Chondrocyte (in vitro differentiated cells): Measurements from ENCODE around the gene SCLY. TPM values are rescaled to one million over a fixed set of nuclear protein-coding genes. Genes with fewer than 3 reads are reported as not detected.
A peak's percentile ranks its signal among the peaks of the same experiment; 100 is the strongest.

Experiments used
- DNase-seq: peaks from one replicate; pipeline ENCODE4 v3.0.0; 2021; ENCODE audit warnings: mixed read lengths, low spot score
- H3K27ac Mint-ChIP-seq: one replicate; pipeline ENCODE4 v1.8.0; 2021; ENCODE audit warnings: mild to moderate bottlenecking, moderate library complexity, mixed read lengths; ENCODE audit not compliant: unreplicated experiment
- H3K27me3 Mint-ChIP-seq: 2 replicates; pipeline ENCODE4 v1.8.0; 2021; ENCODE audit warnings: low read depth, mixed read lengths
- H3K36me3 Mint-ChIP-seq: 2 replicates; pipeline ENCODE4 v1.8.0; 2021; ENCODE audit warnings: low read depth, mixed read lengths
- H3K4me1 Mint-ChIP-seq: 2 replicates; pipeline ENCODE4 v1.8.0; 2021; ENCODE audit warnings: low read depth, mild to moderate bottlenecking, mixed read lengths
- H3K4me3 Mint-ChIP-seq: one replicate; pipeline ENCODE4 v1.8.0; 2021; ENCODE audit warnings: mild to moderate bottlenecking, moderate library complexity, mixed read lengths; ENCODE audit not compliant: unreplicated experiment
- H3K9me3 Mint-ChIP-seq: 2 replicates; pipeline ENCODE4 v1.8.0; 2021; ENCODE audit warnings: low read depth, mixed read lengths
- CTCF ChIP-seq: fragments of 200-600 bp; sonication (generic); IDR thresholded peaks from 2 replicates; pipeline ENCODE4 v1.5.0; 2021; ENCODE audit warnings: antibody characterized with exemption, mild to moderate bottlenecking, moderate library complexity
- total RNA-seq: library from RNA; stranded (reverse); gene quantifications from 3 replicates; pipeline ENCODE4 v1.2.1, GENCODE V29; 2021

The SCLY gene
- total RNA-seq, 1 donor from 2014 or later, result 12.7 TPM

DNA sequence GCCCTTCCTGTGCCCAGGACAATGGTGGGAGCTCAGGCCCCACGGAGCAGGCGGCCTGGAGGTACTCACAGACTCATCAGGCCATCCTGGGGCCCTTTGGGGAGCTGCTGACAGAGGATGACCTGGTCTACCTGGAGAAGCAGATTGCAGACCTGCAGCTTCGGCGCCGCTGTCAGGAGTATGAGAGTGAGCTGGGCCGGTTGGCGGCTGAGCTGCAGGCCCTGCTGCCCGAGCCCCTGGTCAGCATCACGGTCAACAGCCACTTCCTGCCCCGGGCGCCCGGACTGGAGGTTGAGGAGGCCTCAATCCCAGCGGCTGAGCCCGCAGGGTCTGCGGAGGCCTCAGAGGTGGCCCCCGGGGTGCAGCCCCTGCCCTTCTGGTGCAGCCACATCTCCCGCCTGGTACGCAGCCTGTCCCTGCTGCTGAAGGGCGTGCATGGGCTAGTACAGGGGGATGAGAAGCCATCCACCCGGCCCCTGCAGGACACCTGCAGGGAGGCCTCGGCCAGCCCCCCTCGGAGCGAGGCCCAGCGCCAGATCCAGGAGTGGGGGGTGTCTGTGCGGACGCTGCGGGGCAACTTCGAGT lies 69.4 kb downstream of the SCLY start:
- no peaks in the 10 kb centered on the region for H3K27me3 Mint-ChIP-seq

DNA sequence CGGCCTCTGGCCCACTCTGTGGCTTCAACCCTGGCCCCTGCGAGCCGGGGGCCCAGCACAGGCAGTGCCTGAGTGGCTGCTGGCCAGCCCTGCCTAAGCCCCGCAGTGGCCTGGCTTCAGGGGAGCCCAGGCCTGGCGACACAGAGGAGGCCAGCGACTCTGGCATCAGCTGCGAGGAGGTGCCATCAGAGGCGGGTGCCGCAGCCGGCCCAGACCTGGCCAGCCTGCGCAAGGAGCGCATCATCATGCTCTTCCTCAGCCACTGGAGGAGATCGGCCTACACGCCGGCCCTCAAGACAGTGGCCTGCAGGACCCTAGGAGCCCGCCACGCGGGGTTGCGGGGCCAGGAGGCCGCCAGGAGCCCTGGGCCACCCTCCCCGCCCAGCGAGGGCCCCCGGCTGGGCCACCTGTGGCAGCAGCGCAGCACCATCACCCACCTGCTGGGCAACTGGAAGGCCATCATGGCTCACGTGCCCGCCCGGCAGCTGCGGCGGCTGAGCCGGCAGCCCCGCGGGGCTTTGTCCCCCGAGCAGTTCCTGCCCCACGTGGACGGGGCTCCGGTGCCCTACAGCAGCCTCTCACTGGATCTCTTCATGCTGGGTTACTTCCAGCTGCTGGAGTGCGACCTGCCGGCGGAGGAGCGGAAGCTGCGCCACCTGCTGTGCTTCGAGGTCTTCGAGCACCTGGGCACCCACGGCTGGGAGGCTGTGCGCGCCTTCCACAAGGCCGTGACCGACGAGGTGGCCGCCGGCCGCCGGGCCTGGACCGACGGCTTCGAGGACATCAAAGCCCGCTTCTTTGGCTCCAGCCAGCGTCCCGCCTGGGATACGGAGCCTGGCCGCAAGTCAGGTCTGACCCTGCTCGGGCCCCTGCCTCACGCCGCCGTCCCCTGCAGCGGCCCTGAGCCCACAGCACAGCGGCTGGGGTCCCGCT lies 70.2 kb downstream of the SCLY start:
- no peaks in the 10 kb centered on the region for H3K9me3 Mint-ChIP-seq
- no peaks in the 10 kb centered on the region for H3K36me3 Mint-ChIP-seq
- no peak overlapping the region for H3K27ac Mint-ChIP-seq
- H3K4me3 Mint-ChIP-seq, result no peak overlapping the region
- H3K4me1 Mint-ChIP-seq, result no peaks in the 10 kb centered on the region
- peak; percentile 86 for DNase-seq
- no peak for TF ChIP-seq CTCF
- no peaks in the 10 kb centered on the region for H3K27me3 Mint-ChIP-seq

More for the DNA sequence above, 69.4 kb downstream of the SCLY start:
- H3K9me3 Mint-ChIP-seq, result no peaks in the 10 kb centered on the region
- H3K36me3 Mint-ChIP-seq, result no peaks in the 10 kb centered on the region
- no peak for TF ChIP-seq CTCF
- no peak overlapping the region for H3K4me3 Mint-ChIP-seq
- no peaks in the 10 kb centered on the region for H3K4me1 Mint-ChIP-seq
- H3K27ac Mint-ChIP-seq, result no peak overlapping the region
- peak; percentile 93 for DNase-seq

- Mint-ChIP-seq H3K27me3 (no peaks in the 10 kb centered on the region), H3K4me3 (no peak overlapping the region), H3K36me3 (no peaks in the 10 kb centered on the region)
Observed at GRCh38 chr2:238131761-238132462, 71.1 kb downstream of the SCLY start.

GRCh38 chr2:238132463-238133450 lies 72.0 kb downstream of the SCLY start:
- no peak overlapping the region for H3K27ac Mint-ChIP-seq
- H3K27me3 Mint-ChIP-seq, result no peaks in the 10 kb centered on the region
- no peak overlapping the region for H3K4me3 Mint-ChIP-seq
- H3K4me1 Mint-ChIP-seq, result peaks cover 2% of the 10 kb centered on the region
- H3K36me3 Mint-ChIP-seq, result no peaks in the 10 kb centered on the region
- peak; percentile 78 for DNase-seq
- no peak for TF ChIP-seq CTCF
- H3K9me3 Mint-ChIP-seq, result no peaks in the 10 kb centered on the region

More at GRCh38 chr2:238131761-238132462, 71.1 kb downstream of the SCLY start:
- Mint-ChIP-seq H3K27ac (no peak overlapping the region), H3K4me1 (no peaks in the 10 kb centered on the region), H3K9me3 (no peaks in the 10 kb centered on the region)
- TF ChIP-seq CTCF, result no peak
- DNase-seq, result peak; percentile 90
